Muscle layer of duodenum (tissue), 2 donors: ENCODE measurements around the gene TNFRSF11A.

Experiments used
- H3K27ac ChIP-seq: one replicate; pipeline ENCODE4 v1.7.0; 2013; ENCODE audit warnings: mild to moderate bottlenecking, low read length
- H3K27me3 ChIP-seq: one replicate; pipeline ENCODE4 v1.7.0; 2013; ENCODE audit warnings: low read depth, mild to moderate bottlenecking, control low read depth, low read length
- H3K36me3 ChIP-seq, 2 donors: one replicate each; pipeline ENCODE4 v1.7.0; 2013; ENCODE audit warnings: low read length in 2 of 2, control low read depth in 1 of 2, mild to moderate bottlenecking in 1 of 2; ENCODE audit not compliant: insufficient read depth in 2 of 2, control insufficient read depth in 1 of 2
- H3K4me1 ChIP-seq, 2 donors: one replicate each; pipeline ENCODE4 v1.7.0; 2013; ENCODE audit warnings: low read length in 2 of 2, mild to moderate bottlenecking in 2 of 2, control low read depth in 1 of 2, moderate library complexity in 1 of 2; ENCODE audit not compliant: insufficient read depth in 2 of 2, control insufficient read depth in 1 of 2
- H3K4me3 ChIP-seq, 2 donors: one replicate each; pipeline ENCODE4 v1.7.0; 2013; ENCODE audit warnings: low read length in 2 of 2, low read depth in 1 of 2, mild to moderate bottlenecking in 1 of 2
- H3K9me3 ChIP-seq, 2 donors: one replicate each; pipeline ENCODE4 v1.7.0; 2013; ENCODE audit warnings: low read length in 2 of 2, control low read depth in 1 of 2, mild to moderate bottlenecking in 1 of 2; ENCODE audit not compliant: control insufficient read depth in 1 of 2
- donor health status: healthy.

The TNFRSF11A gene

GRCh38 chr18:62324917-62325805, at the start of gene TNFRSF11A:
Gene TNFRSF11A, plus strand, starts transcription at chr18:62325310. Its CDS starts 43 bp downstream, at chr18:62325353.
- Histone ChIP-seq H3K36me3 (no peaks in the 10 kb centered on the region), H3K4me1 (peaks cover 3 to 16% of the 10 kb centered on the region in 2 donors), H3K9me3 (no peaks in the 10 kb centered on the region), H3K27ac (peak within 1 kb of the TSS; percentile 40), H3K27me3 (peaks cover 30% of the 10 kb centered on the region), H3K4me3 (peak within 1 kb of the TSS; percentile 69 to 78)

- H3K27ac ChIP-seq, result no peak overlapping the region
- H3K36me3 ChIP-seq, result peaks cover 4 to 19% of the 10 kb centered on the region in 2 donors
- H3K9me3 ChIP-seq, result no peaks in the 10 kb centered on the region
These were observed 48.1 kb upstream of the TNFRSF11A start for GRCh38 chr18:62277045-62277444.

GRCh38 chr18:62279561-62279960, 45.5 kb upstream of the TNFRSF11A start:
- H3K27ac ChIP-seq, result no peak overlapping the region
- H3K9me3 ChIP-seq, result no peaks in the 10 kb centered on the region
- peaks cover 4 to 24% of the 10 kb centered on the region in 2 donors for H3K36me3 ChIP-seq
- no peak overlapping the region for H3K4me3 ChIP-seq
- H3K4me1 ChIP-seq, result no peaks in the 10 kb centered on the region
- H3K27me3 ChIP-seq, result no peaks in the 10 kb centered on the region

More at GRCh38 chr18:62277045-62277444, 48.1 kb upstream of the TNFRSF11A start:
- Histone ChIP-seq H3K4me1 (no peaks in the 10 kb centered on the region), H3K4me3 (no peak overlapping the region), H3K27me3 (no peaks in the 10 kb centered on the region)

- Histone ChIP-seq H3K27ac (no peak overlapping the region), H3K4me1 (no peaks in the 10 kb centered on the region), H3K27me3 (no peaks in the 10 kb centered on the region), H3K4me3 (no peak overlapping the region), H3K36me3 (peaks cover 4 to 23% of the 10 kb centered on the region in 2 donors), H3K9me3 (no peaks in the 10 kb centered on the region)
These were observed 45.1 kb upstream of the TNFRSF11A start for GRCh38 chr18:62280058-62280457.

- Histone ChIP-seq H3K27ac (no peak overlapping the region), H3K4me3 (no peak overlapping the region), H3K36me3 (peaks cover 4 to 28% of the 10 kb centered on the region in 2 donors), H3K4me1 (no peaks in the 10 kb centered on the region), H3K9me3 (no peaks in the 10 kb centered on the region), H3K27me3 (no peaks in the 10 kb centered on the region)
These were observed 44.3 kb upstream of the TNFRSF11A start for GRCh38 chr18:62280786-62281185.

GRCh38 chr18:62281684-62282083, 43.4 kb upstream of the TNFRSF11A start:
- Histone ChIP-seq H3K9me3 (no peaks in the 10 kb centered on the region), H3K4me3 (no peak overlapping the region), H3K27ac (no peak overlapping the region), H3K27me3 (no peaks in the 10 kb centered on the region), H3K4me1 (no peaks in the 10 kb centered on the region), H3K36me3 (peaks cover 5 to 24% of the 10 kb centered on the region in 2 donors)

GRCh38 chr18:62282188-62282629, 42.9 kb upstream of the TNFRSF11A start:
- Histone ChIP-seq H3K9me3 (no peaks in the 10 kb centered on the region), H3K4me3 (no peak overlapping the region), H3K27ac (no peak overlapping the region), H3K27me3 (no peaks in the 10 kb centered on the region), H3K4me1 (no peaks in the 10 kb centered on the region), H3K36me3 (peaks cover 5 to 24% of the 10 kb centered on the region in 2 donors)

- H3K27ac ChIP-seq, result no peak overlapping the region
- H3K4me3 ChIP-seq, result no peak overlapping the region
- no peaks in the 10 kb centered on the region for H3K4me1 ChIP-seq
- H3K27me3 ChIP-seq, result no peaks in the 10 kb centered on the region
- no peaks in the 10 kb centered on the region for H3K9me3 ChIP-seq
- H3K36me3 ChIP-seq, result peaks cover 5 to 28% of the 10 kb centered on the region in 2 donors
These were observed 40.5 kb upstream of the TNFRSF11A start for GRCh38 chr18:62284637-62285036.

- peaks cover 5 to 24% of the 10 kb centered on the region in 2 donors for H3K36me3 ChIP-seq
- H3K4me3 ChIP-seq, result no peak overlapping the region
- H3K27ac ChIP-seq, result no peak overlapping the region
- H3K9me3 ChIP-seq, result no peaks in the 10 kb centered on the region
- no peaks in the 10 kb centered on the region for H3K4me1 ChIP-seq
- no peaks in the 10 kb centered on the region for H3K27me3 ChIP-seq
These were observed 39.8 kb upstream of the TNFRSF11A start for GRCh38 chr18:62285281-62285680.

GRCh38 chr18:62287781-62288664, 37.1 kb upstream of the TNFRSF11A start:
- Histone ChIP-seq H3K4me3 (no peak overlapping the region), H3K4me1 (no peaks in the 10 kb centered on the region), H3K27me3 (no peaks in the 10 kb centered on the region), H3K36me3 (peaks cover 15 to 25% of the 10 kb centered on the region in 2 donors), H3K9me3 (no peaks in the 10 kb centered on the region), H3K27ac (no peak overlapping the region)

- no peaks in the 10 kb centered on the region for H3K27me3 ChIP-seq
- H3K4me1 ChIP-seq, result no peaks in the 10 kb centered on the region
- peaks cover 15 to 28% of the 10 kb centered on the region in 2 donors for H3K36me3 ChIP-seq
- H3K27ac ChIP-seq, result no peak overlapping the region
- no peak overlapping the region for H3K4me3 ChIP-seq
- no peaks in the 10 kb centered on the region for H3K9me3 ChIP-seq
These were observed 36.5 kb upstream of the TNFRSF11A start for GRCh38 chr18:62288665-62289008.
